ENCODE results near the gene HSPA8. TPM values are rescaled to one million over a fixed set of nuclear protein-coding genes. Genes with fewer than 3 reads are reported as not detected.

The HSPA8 gene
- total RNA-seq, 3 donors from 2014 or later, result 691 to 851 (median 698) TPM

DNA sequence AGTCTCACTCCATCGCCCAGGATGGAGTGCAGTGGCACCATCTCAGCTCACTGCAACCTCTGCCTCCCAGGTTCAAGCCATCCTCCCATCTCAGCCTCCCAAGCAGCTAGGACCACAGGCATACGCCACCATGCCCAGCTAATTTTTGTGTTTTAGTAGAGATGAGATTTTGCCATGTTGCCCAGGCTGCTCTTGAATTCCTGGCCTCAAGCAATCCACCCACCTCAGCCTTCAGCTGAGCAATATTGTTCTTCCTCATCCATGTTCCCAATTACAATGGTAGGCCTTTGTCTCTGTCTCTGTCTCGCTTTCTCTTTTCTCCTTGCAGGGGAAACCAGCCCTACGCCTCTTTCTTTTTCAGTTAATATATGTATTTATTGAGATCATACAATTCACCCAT lies 10.3 kb downstream of the HSPA8 start:
- no peak for DNase-seq (ENCODE audit: low spot score in 2 of 2)
- Histone ChIP-seq H3K4me3 (no peak overlapping the region), H3K9me3 (no peaks in the 10 kb centered on the region), H3K27ac (no peak overlapping the region), H3K4me1 (no peaks in the 10 kb centered on the region), H3K36me3 (no peaks in the 10 kb centered on the region), H3K27me3 (no peaks in the 10 kb centered on the region)
- intact Hi-C loops (cut with DNase I; ENCODE audit: low total_unique reads), result no loop called here
- TF ChIP-seq POLR2AphosphoS5 (IDR thresholded peaks at IDR 0.05), result no peak
- no peak for TF ChIP-seq POLR2A (IDR thresholded peaks at IDR 0.05)
- TF ChIP-seq, protein P1, sequence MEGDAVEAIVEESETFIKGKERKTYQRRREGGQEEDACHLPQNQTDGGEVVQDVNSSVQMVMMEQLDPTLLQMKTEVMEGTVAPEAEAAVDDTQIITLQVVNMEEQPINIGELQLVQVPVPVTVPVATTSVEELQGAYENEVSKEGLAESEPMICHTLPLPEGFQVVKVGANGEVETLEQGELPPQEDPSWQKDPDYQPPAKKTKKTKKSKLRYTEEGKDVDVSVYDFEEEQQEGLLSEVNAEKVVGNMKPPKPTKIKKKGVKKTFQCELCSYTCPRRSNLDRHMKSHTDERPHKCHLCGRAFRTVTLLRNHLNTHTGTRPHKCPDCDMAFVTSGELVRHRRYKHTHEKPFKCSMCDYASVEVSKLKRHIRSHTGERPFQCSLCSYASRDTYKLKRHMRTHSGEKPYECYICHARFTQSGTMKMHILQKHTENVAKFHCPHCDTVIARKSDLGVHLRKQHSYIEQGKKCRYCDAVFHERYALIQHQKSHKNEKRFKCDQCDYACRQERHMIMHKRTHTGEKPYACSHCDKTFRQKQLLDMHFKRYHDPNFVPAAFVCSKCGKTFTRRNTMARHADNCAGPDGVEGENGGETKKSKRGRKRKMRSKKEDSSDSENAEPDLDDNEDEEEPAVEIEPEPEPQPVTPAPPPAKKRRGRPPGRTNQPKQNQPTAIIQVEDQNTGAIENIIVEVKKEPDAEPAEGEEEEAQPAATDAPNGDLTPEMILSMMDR (IDR thresholded peaks at IDR 0.05), result no peak

DNA sequence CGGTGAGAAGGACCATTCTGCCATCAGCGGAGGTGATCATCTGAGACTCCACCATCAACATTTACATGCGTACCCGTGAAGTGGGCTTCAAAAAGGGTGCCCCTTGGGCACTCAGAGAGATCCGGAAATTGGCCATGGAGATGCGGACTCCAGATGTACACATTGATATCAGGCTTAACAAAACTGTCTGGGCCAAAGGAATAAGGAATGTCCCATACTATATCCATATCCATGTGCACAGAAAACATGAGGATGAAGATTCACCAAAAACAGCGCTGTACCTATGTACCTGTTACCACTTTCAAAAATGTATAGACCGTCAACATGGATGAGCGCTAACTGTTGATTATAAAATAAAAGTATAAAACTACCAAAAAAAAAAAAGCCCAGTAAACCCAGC lies 10.8 kb downstream of the HSPA8 start:
- DNase-seq (ENCODE audit: low spot score in 2 of 2), result no peak
- Histone ChIP-seq H3K4me3 (no peak overlapping the region), H3K27me3 (no peaks in the 10 kb centered on the region), H3K27ac (no peak overlapping the region), H3K9me3 (no peaks in the 10 kb centered on the region), H3K4me1 (no peaks in the 10 kb centered on the region), H3K36me3 (no peaks in the 10 kb centered on the region)
- intact Hi-C loops (cut with DNase I; ENCODE audit: low total_unique reads), result no loop called here
- TF ChIP-seq, protein P1 (IDR thresholded peaks at IDR 0.05), result no peak
- TF ChIP-seq POLR2AphosphoS5 (IDR thresholded peaks at IDR 0.05) (no peak), POLR2A (IDR thresholded peaks at IDR 0.05) (no peak)

DNA sequence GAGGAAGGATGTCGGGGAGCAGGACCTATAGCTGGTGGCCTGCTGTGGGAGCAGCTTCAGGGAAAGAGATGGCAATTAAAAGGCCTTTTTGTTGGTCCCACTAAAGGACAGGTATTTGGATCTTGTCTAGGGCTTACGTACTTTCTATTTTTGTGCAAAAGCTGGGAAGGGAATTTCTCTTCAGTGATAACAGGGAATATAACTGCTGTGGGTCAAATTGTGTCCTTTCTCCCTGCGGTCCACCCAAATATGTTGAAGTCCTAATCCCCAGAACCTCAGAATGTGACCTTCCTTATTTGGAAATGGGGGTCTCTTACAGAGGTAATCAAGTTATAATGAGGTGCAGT lies 14.0 kb downstream of the HSPA8 start:
- TF ChIP-seq, protein P1 (IDR thresholded peaks at IDR 0.05), result no peak
- no peak for TF ChIP-seq POLR2A (IDR thresholded peaks at IDR 0.05)
- no peak for TF ChIP-seq POLR2AphosphoS5 (IDR thresholded peaks at IDR 0.05)
- intact Hi-C loops (cut with DNase I; ENCODE audit: low total_unique reads), result no loop called here
- no peaks in the 10 kb centered on the region for H3K27me3 ChIP-seq
- no peaks in the 10 kb centered on the region for H3K4me1 ChIP-seq
- no peak overlapping the region for H3K27ac ChIP-seq
- DNase-seq (ENCODE audit: low spot score in 2 of 2), result no peak
- H3K4me3 ChIP-seq, result no peak overlapping the region
- no peaks in the 10 kb centered on the region for H3K36me3 ChIP-seq
- H3K9me3 ChIP-seq, result no peaks in the 10 kb centered on the region

DNA sequence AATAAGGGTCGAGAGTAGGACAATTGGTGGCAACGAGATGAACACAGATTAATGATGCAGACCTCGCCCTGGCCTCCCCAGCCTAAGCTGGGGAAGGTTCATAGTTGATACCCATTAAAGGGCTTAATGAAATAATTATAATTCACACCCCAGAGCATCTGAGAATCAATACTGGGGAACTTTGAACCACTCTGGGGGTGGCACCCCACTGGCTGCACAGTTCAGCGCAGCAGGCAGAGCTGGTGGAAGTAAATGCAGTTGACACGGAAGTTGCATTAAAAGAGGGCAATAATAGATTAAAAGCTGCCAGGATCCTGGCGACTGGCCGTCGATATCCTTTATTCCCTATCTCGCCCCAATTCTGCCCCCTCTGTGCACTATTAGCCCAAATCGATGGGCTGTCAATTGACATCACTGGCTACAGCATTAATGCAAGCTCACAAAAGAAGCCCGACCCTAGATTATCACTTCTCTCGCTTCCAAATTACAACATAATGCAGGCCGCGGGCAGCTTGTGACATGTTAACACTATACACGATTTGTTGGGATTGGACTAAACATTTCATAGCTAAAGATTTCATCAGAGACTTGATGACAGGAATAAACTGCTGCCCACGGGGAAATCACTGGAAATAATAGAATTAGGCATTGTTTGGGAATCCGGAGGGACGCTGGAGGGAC lies 14.5 kb downstream of the HSPA8 start:
- Histone ChIP-seq H3K36me3 (no peaks in the 10 kb centered on the region), H3K9me3 (no peaks in the 10 kb centered on the region), H3K4me1 (no peaks in the 10 kb centered on the region), H3K4me3 (no peak overlapping the region), H3K27me3 (no peaks in the 10 kb centered on the region), H3K27ac (no peak overlapping the region)
- DNase-seq (ENCODE audit: low spot score in 2 of 2), result no peak
- no peak for TF ChIP-seq POLR2AphosphoS5 (IDR thresholded peaks at IDR 0.05)
- intact Hi-C loops (cut with DNase I; ENCODE audit: low total_unique reads), result no loop called here

DNA sequence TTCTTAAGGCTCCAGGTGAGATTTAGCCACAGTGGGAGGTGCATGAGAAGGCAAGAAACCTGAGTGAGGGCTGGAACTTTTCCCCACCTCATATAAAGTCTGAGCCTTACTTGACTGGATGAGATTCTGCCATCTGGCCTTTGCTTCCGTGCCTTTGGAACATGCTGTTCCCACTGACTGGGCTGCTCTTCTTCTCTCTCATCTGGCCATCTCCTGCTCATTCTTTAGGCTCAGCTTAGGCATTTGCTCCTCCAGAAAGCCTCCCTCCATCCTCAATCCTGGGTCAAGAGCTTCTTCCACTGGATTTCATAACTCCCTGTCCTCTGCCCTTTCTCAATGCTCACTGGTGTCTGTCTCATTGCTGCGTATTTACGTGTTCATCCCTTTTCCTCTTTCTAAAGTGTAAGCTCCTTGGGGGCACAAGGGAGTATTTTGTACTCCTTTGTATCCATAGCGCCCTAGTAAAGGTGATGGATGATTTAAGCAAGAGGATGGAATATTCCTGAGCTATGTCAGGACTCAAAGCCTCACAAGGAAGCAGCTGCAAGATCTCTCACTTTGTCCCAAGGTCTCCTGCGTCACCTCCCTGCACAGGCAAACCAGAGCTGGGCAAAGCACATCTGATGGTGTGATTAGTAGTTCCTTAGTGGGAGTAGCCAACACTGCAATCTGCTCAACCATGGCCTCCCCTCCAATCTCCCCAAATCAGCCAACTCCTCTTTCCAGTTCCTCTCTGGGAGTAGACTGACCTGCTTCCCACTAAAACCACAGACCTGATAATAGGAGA lies 15.3 kb downstream of the HSPA8 start:
- TF ChIP-seq, protein P1 (IDR thresholded peaks at IDR 0.05), result no peak
- TF ChIP-seq POLR2AphosphoS5 (IDR thresholded peaks at IDR 0.05) (no peak), POLR2A (IDR thresholded peaks at IDR 0.05) (no peak)
- Histone ChIP-seq H3K27me3 (no peaks in the 10 kb centered on the region), H3K4me3 (no peak overlapping the region), H3K9me3 (no peaks in the 10 kb centered on the region), H3K4me1 (no peaks in the 10 kb centered on the region), H3K36me3 (no peaks in the 10 kb centered on the region), H3K27ac (no peak overlapping the region)
- intact Hi-C loops (cut with DNase I; ENCODE audit: low total_unique reads), result no loop called here
- no peak for DNase-seq (ENCODE audit: low spot score in 2 of 2)

All from breast epithelium (tissue), 4 donors.